Stomach (tissue), 9 donors: Measurements from ENCODE around the gene KANSL3. TPM values are rescaled to one million over a fixed set of nuclear protein-coding genes. Genes with fewer than 3 reads are reported as not detected.
A peak's percentile ranks its signal among the peaks of the same experiment; 100 is the strongest.

Source experiments
- DNase-seq, 2 donors: peaks; one replicate each; pipeline versions ENCODE4 v3.0.0 to v3.0.0-alpha.2; 2013 to 2019
- H3K27ac ChIP-seq, 5 donors: fragments of 200-600 bp in 4 of 5; sonication (generic) in 4 of 5; one replicate each; pipeline ENCODE4 v1.5.1; 2013 to 2019; ENCODE audit warnings: mild to moderate bottlenecking in 1 of 5, moderate library complexity in 1 of 5
- H3K27me3 ChIP-seq, 3 donors: fragments of 200-600 bp; sonication (generic); one replicate each; pipeline ENCODE4 v1.5.1; 2017 to 2019; ENCODE audit warnings: mixed run types in 1 of 3
- H3K36me3 ChIP-seq, 4 donors: fragments of 200-600 bp; sonication (generic); 1 replicate in 3 of 4; 2 replicates in 1 of 4; pipeline ENCODE4 v1.5.1; 2016 to 2019
- H3K4me1 ChIP-seq, 4 donors: fragments of 200-600 bp; sonication (generic); one replicate each; pipeline ENCODE4 v1.5.1; 2016 to 2019
- H3K4me3 ChIP-seq, 4 donors: fragments of 200-600 bp; sonication (generic) in 3 of 4; one replicate each; pipeline ENCODE4 v1.5.1; 2016 to 2019; ENCODE audit warnings: mild to moderate bottlenecking in 1 of 4
- H3K9me3 ChIP-seq, 4 donors: fragments of 200-600 bp; sonication (generic); one replicate each; pipeline ENCODE4 v1.5.1; 2016 to 2019
- CTCF ChIP-seq, 7 experiments: fragments of 450-650 bp in 4 of 7; fragments of 200-600 bp in 3 of 7; sonication (generic) in 3 of 7; IDR thresholded peaks; one replicate each; pipeline ENCODE4 v1.5.1; 2016 to 2019; ENCODE audit warnings: antibody characterized with exemption in 7 of 7, control low read depth in 2 of 7, mild to moderate bottlenecking in 1 of 7
- EP300 ChIP-seq: sonication (generic); formaldehyde crosslinking; IDR thresholded peaks from one replicate; pipeline ENCODE4 v1.6.1; 2017; ENCODE audit warnings: antibody characterized with exemption
- POLR2A ChIP-seq, 4 donors: fragments of 450-650 bp; IDR thresholded peaks; one replicate each; pipeline ENCODE4 v1.6.1; 2016; ENCODE audit warnings: antibody characterized with exemption in 4 of 4, control low read depth in 2 of 4, mild to moderate bottlenecking in 1 of 4, moderate library complexity in 1 of 4
- POLR2AphosphoS5 ChIP-seq, 3 donors: sonication (generic); formaldehyde crosslinking; IDR thresholded peaks; one replicate each; pipeline ENCODE4 v1.6.1; 2016; ENCODE audit warnings: antibody characterized with exemption in 3 of 3
- WGBS, 5 donors: extraction: QIAGEN DNeasy Blood & Tissue Kit in 3 of 5; methylation state at CpG; one replicate each; pipeline versions ENCODE4 v1.1.5 to v1.1.7; 2013 to 2018; 5-methylcytosine and 5-hydroxymethylcytosine counted together
- intact Hi-C: fragments of 100-400 bp; cut with DNase I; formaldehyde crosslinking; loops from one replicate; pipeline ENCODE4 v1.15.1; 2023; ENCODE audit warnings: low total_unique reads
- polyA plus RNA-seq, 3 donors: library from polyadenylated mRNA; stranded (reverse); fragments of 200-250 nt; gene quantifications; one replicate each; pipeline ENCODE4 v1.2.3, GENCODE V29; 2013
- total RNA-seq, 5 donors: library from RNA; depleted of rRNA; stranded (reverse); fragments of >200 nt; gene quantifications; one replicate each; pipeline versions ENCODE4 v1.1.0 to v1.2.3, GENCODE V29; 2014 to 2016
- donor health status: healthy with polysubstance abuse.
- donor health status: Bipolar disorder and iron deficiency.
- donor health status: healthy.

Gene KANSL3
- total and polyA plus RNA-seq, 8 donors: 13.6 to 139 (median 30.2) TPM

- intact Hi-C loops: no loop called here
- Histone ChIP-seq H3K4me3 (no peak overlapping the region), H3K9me3 (no peaks in the 10 kb centered on the region), H3K4me1 (peaks cover 0 to 14% (median 5%) of the 10 kb centered on the region in 4 donors), H3K36me3 (peaks cover 72 to 100% (median 99%) of the 10 kb centered on the region in 4 donors), H3K27me3 (no peaks in the 10 kb centered on the region), H3K27ac (peak overlapping the region in 4 of 5 donors; percentile 1 to 34 (median 20))
- WGBS, 5 donors: 77 to 97% (median 84%) methylated on average over 6 to 8 of the region's 8 CpGs
- peak; percentile 30 to 63 for DNase-seq
- TF ChIP-seq POLR2AphosphoS5 (IDR thresholded peaks at IDR 0.05) (peak in 1 of 3 donors; percentile 19), POLR2A (IDR thresholded peaks at IDR 0.05) (no peak)
These were observed 36.5 kb downstream of the KANSL3 start for GRCh38 chr2:96601382-96602292.

- intact Hi-C loops: no loop called here
- Histone ChIP-seq H3K27me3 (no peaks in the 10 kb centered on the region), H3K9me3 (no peaks in the 10 kb centered on the region), H3K4me1 (peaks cover 0 to 14% (median 3%) of the 10 kb centered on the region in 4 donors), H3K27ac (no peak overlapping the region), H3K36me3 (peaks cover 69 to 100% (median 99%) of the 10 kb centered on the region in 4 donors), H3K4me3 (no peak overlapping the region)
- TF ChIP-seq EP300 (no peak), POLR2AphosphoS5 (IDR thresholded peaks at IDR 0.05) (no peak), POLR2A (IDR thresholded peaks at IDR 0.05) (no peak), CTCF (IDR thresholded peaks at IDR 0.05) (no peak)
- no peak for DNase-seq
- WGBS, 5 donors: 79 to 94% (median 86%) methylated on average over 2 of the region's 2 CpGs
These were observed 38.2 kb downstream of the KANSL3 start for GRCh38 chr2:96599941-96600340.

GRCh38 chr2:96596596-96596995 lies 41.5 kb downstream of the KANSL3 start:
- no peak for DNase-seq
- H3K36me3 ChIP-seq: peaks cover 56 to 100% (median 98%) of the 10 kb centered on the region in 4 donors
- H3K27ac ChIP-seq: no peak overlapping the region
- peaks cover 0 to 3% (median 1%) of the 10 kb centered on the region in 4 donors for H3K4me1 ChIP-seq
- intact Hi-C loops: no loop called here
- H3K4me3 ChIP-seq: no peak overlapping the region
- H3K27me3 ChIP-seq: no peaks in the 10 kb centered on the region
- TF ChIP-seq CTCF (IDR thresholded peaks at IDR 0.05) (no peak), POLR2AphosphoS5 (IDR thresholded peaks at IDR 0.05) (no peak), POLR2A (IDR thresholded peaks at IDR 0.05) (no peak), EP300 (no peak)
- H3K9me3 ChIP-seq: no peaks in the 10 kb centered on the region

- no peaks in the 10 kb centered on the region for H3K27me3 ChIP-seq
- WGBS, 5 donors: 69 to 89% (median 86%) methylated on average over 5 of the region's 5 CpGs
- H3K27ac ChIP-seq: peak overlapping the region in 1 of 5 donors; percentile 5
- peaks cover 42 to 89% (median 83%) of the 10 kb centered on the region in 4 donors for H3K36me3 ChIP-seq
- intact Hi-C loops: no loop called here
- no peaks in the 10 kb centered on the region for H3K9me3 ChIP-seq
- TF ChIP-seq EP300 (no peak), POLR2AphosphoS5 (IDR thresholded peaks at IDR 0.05) (no peak), POLR2A (IDR thresholded peaks at IDR 0.05) (no peak), CTCF (IDR thresholded peaks at IDR 0.05) (no peak)
- DNase-seq: no peak
- H3K4me3 ChIP-seq: no peak overlapping the region
- H3K4me1 ChIP-seq: no peaks in the 10 kb centered on the region
These were observed 43.4 kb downstream of the KANSL3 start for GRCh38 chr2:96594691-96595152.
